Pancreas (tissue), 10 donors: ENCODE measurements around the gene S100A8. TPM values are rescaled to one million over a fixed set of nuclear protein-coding genes. Genes with fewer than 3 reads are reported as not detected.

Experiments
- ATAC-seq, 4 donors: fragments of 200-7000 bp; cut with Tn5 transposase; one replicate each; pipeline versions ENCODE4 v1.8.0 to v1.9.1; 2020; ENCODE audit warnings: mild to moderate bottlenecking in 4 of 4, moderate library complexity in 4 of 4
- DNase-seq, 6 donors: peaks; one replicate each; pipeline ENCODE4 v3.0.0-alpha.2; 2020
- FAIRE-seq: peaks from 2 replicates; lab custom pipeline; 2012; peaks lifted over from hg19 to GRCh38; lab: Jason Lieb, UNC
- H3K27ac ChIP-seq, 4 donors: fragments of 200-600 bp; sonication (generic); 1 replicate in 3 of 4; 2 replicates in 1 of 4; pipeline versions ENCODE4 v1.5.0 to v1.8.0; 2020
- H3K27me3 ChIP-seq, 4 donors: fragments of 200-600 bp; one replicate each; pipeline ENCODE4 v1.8.0; 2021
- H3K36me3 ChIP-seq, 3 donors: fragments of 200-600 bp; sonication (generic) in 1 of 3; one replicate each; pipeline versions ENCODE4 v1.5.0 to v1.8.0; 2020 to 2021
- H3K4me1 ChIP-seq, 3 donors: fragments of 200-600 bp; one replicate each; pipeline ENCODE4 v1.8.0; 2021
- H3K4me3 ChIP-seq, 4 donors: fragments of 200-600 bp; sonication (generic) in 2 of 4; one replicate each; pipeline versions ENCODE4 v1.5.0 to v1.8.0; 2020 to 2021
- H3K9me3 ChIP-seq, 4 donors: fragments of 200-600 bp; one replicate each; pipeline ENCODE4 v1.8.0; 2021
- WGBS, 2 donors: extraction: QIAGEN DNeasy Blood & Tissue Kit; methylation state at CpG; one replicate each; pipeline ENCODE4 v1.1.7; 2013; 5-methylcytosine and 5-hydroxymethylcytosine counted together
- intact Hi-C, 3 donors: fragments of 100-400 bp; cut with DNase I; formaldehyde crosslinking; loops; one replicate each; pipeline versions ENCODE4 v1.11.1 to v1.14.2; 2022
- polyA plus RNA-seq, 2 donors: library from polyadenylated mRNA; stranded (reverse); fragments of 200-250 nt; gene quantifications; one replicate each; pipeline ENCODE4 v1.2.3, GENCODE V29; 2013
- total RNA-seq, 6 donors: library from RNA; stranded (reverse); fragmentation: NEBNext Ultra II Directional in 4 of 6; extraction: Animal tissue kit (Norgen Biotek cat#: 25700) in 4 of 6; gene quantifications; one replicate each; pipeline versions ENCODE4 v1.2.1 to v1.2.4, GENCODE V29; 2021 to 2023
- TF ChIP-seq, protein P1 (sequence below), 4 donors: fragments of 200-600 bp; sonication (generic) in 3 of 4; IDR thresholded peaks; one replicate each; pipeline versions ENCODE4 v1.5.0 to v1.8.0; 2021; ENCODE audit warnings: antibody characterized with exemption in 4 of 4
- donor health status: healthy with polysubstance abuse.
- donor health status: DM: no; HTN: no; CAD: no; lungs with moderate emphysema.
- donor health status: DM: no; HTN: no; CAD: no.
- donor health status: control.
- donor health status: control.
- donor health status: Bipolar disorder and iron deficiency.
- donor health status: DM: yes; HTN: yes; CAD: no.
- donor health status: DM: no; HTN: no; CAD: no.
- donor health status: DM: no; HTN: no; CAD: no.
- donor health status: DM: yes; HTN: yes; CAD: no.

Gene S100A8
- total and polyA plus RNA-seq, 8 donors: 2.0 to 41.9 (median 19.7) TPM

- DNase-seq: no peak
- Histone ChIP-seq H3K27me3 (no peaks in the 10 kb centered on the region), H3K27ac (no peak overlapping the region), H3K9me3 (no peaks in the 10 kb centered on the region), H3K4me1 (no peaks in the 10 kb centered on the region), H3K36me3 (no peaks in the 10 kb centered on the region), H3K4me3 (no peak overlapping the region)
- no peak for FAIRE-seq
- no peak for ATAC-seq
- intact Hi-C loops: no loop called here
- 53 to 64% methylated on average over 11 of the region's 11 CpGs for WGBS, 2 donors
- TF ChIP-seq, protein P1, sequence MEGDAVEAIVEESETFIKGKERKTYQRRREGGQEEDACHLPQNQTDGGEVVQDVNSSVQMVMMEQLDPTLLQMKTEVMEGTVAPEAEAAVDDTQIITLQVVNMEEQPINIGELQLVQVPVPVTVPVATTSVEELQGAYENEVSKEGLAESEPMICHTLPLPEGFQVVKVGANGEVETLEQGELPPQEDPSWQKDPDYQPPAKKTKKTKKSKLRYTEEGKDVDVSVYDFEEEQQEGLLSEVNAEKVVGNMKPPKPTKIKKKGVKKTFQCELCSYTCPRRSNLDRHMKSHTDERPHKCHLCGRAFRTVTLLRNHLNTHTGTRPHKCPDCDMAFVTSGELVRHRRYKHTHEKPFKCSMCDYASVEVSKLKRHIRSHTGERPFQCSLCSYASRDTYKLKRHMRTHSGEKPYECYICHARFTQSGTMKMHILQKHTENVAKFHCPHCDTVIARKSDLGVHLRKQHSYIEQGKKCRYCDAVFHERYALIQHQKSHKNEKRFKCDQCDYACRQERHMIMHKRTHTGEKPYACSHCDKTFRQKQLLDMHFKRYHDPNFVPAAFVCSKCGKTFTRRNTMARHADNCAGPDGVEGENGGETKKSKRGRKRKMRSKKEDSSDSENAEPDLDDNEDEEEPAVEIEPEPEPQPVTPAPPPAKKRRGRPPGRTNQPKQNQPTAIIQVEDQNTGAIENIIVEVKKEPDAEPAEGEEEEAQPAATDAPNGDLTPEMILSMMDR (IDR thresholded peaks at IDR 0.05): no peak
Observed at GRCh38 chr1:153434746-153435455, 44.0 kb upstream of the S100A8 start.

DNA sequence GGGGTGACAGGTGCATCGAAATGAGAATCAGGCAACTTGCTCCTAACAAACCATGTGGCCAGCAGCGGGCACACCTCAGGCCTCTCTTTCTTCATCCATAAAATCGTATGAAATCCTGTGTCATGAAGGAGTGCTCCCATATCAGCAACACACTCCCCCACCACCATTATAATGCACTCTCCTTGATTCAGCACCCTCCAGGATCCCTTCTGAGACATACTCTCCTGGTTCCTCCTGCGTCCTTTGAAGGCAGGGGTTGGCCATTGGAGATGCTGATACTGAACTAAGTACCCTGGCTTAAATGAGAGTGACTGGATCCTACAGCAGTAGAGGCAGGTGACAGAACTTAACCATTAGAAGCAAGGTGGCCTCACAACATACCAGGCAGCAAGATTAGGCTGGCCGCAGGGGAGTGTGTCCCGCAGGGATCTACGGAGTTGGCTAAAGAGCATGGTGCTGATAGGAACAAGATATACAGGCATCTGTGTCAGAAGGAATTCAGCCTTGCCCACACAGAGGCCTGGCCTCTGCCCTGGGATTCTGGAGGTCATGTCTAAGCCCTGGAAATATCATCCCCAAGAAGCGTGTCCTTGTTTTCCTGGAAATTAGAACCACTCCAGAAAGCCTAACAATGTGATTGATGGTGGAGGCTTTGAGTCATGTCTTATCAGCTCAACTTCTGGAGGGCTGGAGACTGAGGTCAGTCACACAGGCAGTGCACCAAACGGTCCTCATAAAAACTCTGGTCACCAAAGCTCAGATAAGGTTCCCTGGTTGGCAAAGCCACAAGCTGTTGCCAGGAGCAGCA is 42.2 kb upstream of the S100A8 start:
- Histone ChIP-seq H3K4me3 (no peak overlapping the region), H3K9me3 (no peaks in the 10 kb centered on the region), H3K27ac (no peak overlapping the region), H3K4me1 (no peaks in the 10 kb centered on the region), H3K27me3 (peaks cover 0 to 2% (median 0%) of the 10 kb centered on the region in 4 donors), H3K36me3 (no peaks in the 10 kb centered on the region)
- no peak for ATAC-seq
- 58 to 64% methylated on average over 9 of the region's 9 CpGs for WGBS, 2 donors
- no peak for FAIRE-seq
- TF ChIP-seq, protein P1 (IDR thresholded peaks at IDR 0.05): no peak
- no peak for DNase-seq
- intact Hi-C loops: no loop called here

DNA sequence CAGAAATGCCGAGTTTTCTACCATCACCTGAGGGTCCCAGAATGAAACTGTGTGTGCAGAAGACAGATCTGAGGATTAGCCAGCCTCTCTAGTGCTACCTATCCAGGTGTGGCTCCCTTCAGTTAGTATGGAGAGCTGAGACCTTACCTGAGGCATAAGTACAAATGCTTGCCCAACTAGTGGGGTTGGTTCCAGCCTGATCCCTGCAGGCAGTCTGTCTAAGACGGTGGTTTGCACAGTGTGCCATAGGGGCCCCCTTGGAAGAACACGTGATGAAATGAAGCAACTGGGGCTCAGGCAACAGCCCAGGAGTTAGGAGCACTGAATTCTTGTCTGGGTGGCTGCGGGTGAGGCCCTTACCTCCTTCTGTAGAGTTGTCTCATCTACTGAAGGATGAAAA is 41.1 kb upstream of the S100A8 start:
- DNase-seq (no peak), FAIRE-seq (no peak)

GRCh38 chr1:153431427-153431826 is 40.6 kb upstream of the S100A8 start:
- H3K9me3 ChIP-seq: no peaks in the 10 kb centered on the region
- TF ChIP-seq, protein P1 (IDR thresholded peaks at IDR 0.05): no peak
- H3K27ac ChIP-seq: no peak overlapping the region
- intact Hi-C loops: no loop called here
- peaks cover 0 to 2% (median 0%) of the 10 kb centered on the region in 4 donors for H3K27me3 ChIP-seq
- H3K36me3 ChIP-seq: no peaks in the 10 kb centered on the region
- DNase-seq (no peak), FAIRE-seq (no peak), ATAC-seq (no peak)
- WGBS, 2 donors: 50 to 55% methylated on average over 3 of the region's 3 CpGs
- H3K4me1 ChIP-seq: no peaks in the 10 kb centered on the region
- no peak overlapping the region for H3K4me3 ChIP-seq

More for the DNA sequence above, 41.1 kb upstream of the S100A8 start:
- TF ChIP-seq, protein P1 (IDR thresholded peaks at IDR 0.05): no peak
- WGBS, 2 donors: 37 to 42% methylated on average over 4 of the region's 4 CpGs
- Histone ChIP-seq H3K9me3 (no peaks in the 10 kb centered on the region), H3K4me1 (no peaks in the 10 kb centered on the region), H3K27me3 (peaks cover 0 to 2% (median 0%) of the 10 kb centered on the region in 4 donors), H3K4me3 (no peak overlapping the region), H3K36me3 (no peaks in the 10 kb centered on the region), H3K27ac (no peak overlapping the region)
- intact Hi-C loops: no loop called here
- ATAC-seq: no peak
